IPS DF 4.7 (cell line): ENCODE measurements around the gene MID1IP1.

ENCODE experiments used
- DNase-seq: peaks from one replicate; pipeline ENCODE4 v3.0.0-alpha.2; 2013; ENCODE audit warnings: low spot score; ENCODE audit errors: extremely low read depth

MID1IP1 gene, protein sequence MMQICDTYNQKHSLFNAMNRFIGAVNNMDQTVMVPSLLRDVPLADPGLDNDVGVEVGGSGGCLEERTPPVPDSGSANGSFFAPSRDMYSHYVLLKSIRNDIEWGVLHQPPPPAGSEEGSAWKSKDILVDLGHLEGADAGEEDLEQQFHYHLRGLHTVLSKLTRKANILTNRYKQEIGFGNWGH

DNA sequence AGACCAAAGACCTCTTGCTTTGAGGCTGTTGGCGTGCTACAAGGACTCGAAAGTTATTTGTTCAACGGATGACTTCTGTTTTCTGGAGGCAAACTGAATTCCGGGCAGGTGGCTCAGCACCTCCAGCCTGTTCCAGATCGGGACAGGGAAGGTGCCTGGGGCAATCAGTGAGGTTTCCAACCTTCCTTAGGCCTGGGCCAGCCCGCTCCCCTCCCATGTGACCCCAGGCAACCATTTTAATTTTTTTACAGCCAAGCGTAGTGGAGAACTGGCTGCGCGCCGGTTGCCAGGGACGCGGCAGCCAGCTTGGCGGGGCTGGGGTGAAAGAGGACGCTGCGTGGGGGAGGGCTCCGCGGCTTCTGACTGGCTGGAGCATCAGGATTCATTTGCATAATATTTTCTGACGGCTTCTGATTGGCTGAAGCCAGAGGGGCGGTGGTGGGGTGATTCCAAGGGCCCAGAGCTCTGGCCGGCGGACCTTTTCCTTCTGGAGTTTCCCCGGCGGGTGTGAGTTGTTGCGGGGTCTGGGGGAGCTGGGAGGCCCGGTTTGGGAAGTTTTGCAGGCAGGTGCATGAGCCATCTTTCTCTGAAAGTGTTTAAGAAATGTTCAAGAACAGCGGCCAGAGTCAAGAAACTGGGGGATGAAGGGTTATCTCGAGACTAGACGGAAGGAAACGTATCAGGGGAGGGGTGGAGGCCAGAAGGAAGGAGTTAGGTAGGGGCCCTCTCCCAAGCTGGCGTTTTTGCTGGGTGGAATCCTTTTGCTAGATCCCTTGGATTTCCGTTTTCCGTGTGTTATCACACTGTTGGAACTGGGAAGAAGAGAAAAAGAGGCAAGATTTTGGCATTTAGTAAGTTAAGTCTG, at the start of gene MID1IP1:
Gene MID1IP1 (plus strand): TSS at position 479 of the 865 bp plus-strand sequence. CDS start 3,488 bp downstream, outside the sequence.
- no peak for DNase-seq

DNA sequence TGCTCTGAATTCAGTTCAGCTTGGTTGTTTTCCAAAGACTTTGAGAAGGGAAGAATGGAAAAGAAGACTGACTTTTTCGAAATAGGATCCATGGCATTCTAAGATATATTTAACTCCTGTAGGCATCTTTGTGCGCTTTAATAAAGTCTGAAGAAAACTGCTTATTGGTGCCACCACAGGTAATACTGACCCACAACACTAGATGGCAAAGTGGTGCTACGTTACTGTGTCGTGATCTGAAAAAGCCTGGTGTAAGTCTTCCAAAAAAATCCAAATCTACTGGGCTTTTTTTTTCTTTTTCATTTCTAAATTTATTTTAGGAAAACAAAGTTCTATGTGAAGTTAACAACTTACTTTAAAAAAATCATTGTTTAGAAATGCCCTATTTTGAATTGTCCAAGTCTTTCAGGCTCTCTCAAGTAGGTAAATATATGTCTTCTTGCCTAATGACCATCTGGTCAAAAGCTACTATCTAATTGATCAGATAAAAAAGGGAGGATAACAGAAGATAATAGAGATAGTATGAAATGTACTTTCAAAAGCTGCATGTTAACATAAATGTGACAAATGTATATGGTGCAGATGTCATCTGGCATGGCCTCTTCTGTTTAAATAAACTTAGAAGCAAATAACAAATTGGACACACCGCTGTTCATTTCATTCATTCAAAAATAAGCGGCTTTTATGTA, 47.0 kb upstream of the MID1IP1 start:
- DNase-seq: no peak

DNA sequence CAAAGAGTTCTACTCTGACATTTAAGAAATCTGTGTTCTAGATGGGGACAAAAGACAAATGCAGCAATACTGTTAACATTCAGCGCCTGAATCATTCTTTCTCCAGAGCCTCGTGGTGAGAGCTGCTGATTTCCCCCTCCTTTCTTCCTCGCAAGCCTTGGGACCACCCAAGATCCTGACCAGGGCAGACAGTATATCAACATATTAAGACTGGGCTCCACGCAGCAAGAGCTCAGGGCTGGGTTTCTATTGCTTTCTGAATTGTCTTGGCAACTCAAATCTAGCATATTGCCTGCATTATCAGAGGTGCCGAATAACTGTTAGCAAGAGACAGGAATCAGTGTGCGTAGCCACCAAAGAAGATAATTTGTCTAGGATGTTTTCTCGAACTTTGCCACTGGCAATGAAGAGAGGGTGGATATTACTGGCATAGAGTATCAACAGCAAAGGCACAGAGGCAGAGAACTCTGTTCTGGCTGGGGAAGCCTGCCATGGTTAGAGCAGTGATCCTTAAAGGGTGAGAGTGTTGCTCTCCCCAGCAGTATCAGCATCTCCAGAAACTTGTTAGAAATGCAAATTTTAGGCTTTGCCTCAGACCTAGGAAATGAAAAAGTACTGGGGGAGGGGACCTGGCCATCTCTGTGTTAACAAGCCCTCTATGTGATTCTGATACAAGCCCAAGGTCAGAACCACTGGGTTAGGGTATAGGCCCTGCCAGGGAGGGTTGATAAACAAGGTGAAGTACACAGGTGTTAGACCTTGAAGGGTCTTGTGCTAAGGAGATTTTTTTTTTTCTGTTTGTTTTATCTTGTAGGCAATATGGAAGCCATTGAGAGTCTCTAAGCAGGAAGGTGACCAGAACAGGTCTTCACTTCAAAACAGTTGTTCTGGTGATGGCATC, 46.2 kb upstream of the MID1IP1 start:
- no peak for DNase-seq

DNA sequence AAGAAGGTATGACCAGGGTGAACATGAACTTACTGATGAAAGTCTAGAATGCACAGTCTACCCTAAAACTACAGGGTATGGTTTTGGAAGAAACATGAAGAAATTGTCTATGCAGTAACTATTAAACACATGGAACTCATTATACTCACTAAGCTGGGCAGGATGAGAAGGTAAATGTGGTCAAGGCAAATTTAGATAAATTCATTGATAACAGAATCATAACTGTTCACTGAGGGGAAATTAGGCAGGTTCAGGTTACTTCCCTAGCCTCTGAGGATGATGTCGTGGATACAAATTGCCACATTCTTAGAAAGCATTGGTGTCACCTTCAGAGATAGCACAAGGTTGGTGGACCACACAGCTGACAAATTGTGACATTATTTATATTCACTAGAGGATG, 40.4 kb upstream of the MID1IP1 start:
- no peak for DNase-seq

DNA sequence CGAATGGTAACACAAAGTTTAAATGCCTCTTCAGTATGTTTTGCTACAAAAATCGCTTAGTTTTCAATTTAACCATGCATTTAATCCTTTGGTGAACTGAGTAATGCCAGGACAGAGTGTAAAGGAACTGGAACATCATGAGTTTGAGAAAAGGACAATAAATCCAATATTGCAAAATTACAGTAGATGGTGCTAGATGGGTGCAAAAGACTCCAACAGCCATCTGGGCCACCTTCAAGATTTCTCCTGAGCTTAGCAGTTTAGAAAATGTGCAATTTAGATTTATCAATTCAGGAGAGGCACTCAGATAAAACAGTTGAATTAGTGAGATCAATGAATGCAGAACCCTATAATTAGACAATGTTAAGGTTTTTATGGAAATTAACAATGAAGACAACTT, 33.2 kb upstream of the MID1IP1 start:
- no peak for DNase-seq

DNA sequence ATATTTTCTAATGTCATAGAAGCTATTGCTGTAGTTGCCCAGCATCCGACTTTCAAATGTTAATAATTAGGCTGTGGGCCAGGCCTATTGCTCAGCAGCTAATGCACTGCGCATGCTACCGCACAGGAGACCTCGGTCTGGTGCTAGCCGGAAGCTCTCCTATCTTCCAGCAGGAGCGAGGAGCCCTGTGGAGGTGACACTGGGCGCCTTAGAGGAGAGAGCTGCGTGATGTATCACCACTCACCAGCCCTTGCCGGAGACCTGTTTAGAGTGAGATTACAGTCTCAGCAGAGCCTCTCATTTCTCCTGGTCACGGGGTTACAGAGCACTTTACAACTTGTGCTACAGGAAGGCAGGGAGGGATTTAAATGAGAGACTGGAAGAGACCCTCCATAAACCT, 31.1 kb upstream of the MID1IP1 start:
- no peak for DNase-seq

DNA sequence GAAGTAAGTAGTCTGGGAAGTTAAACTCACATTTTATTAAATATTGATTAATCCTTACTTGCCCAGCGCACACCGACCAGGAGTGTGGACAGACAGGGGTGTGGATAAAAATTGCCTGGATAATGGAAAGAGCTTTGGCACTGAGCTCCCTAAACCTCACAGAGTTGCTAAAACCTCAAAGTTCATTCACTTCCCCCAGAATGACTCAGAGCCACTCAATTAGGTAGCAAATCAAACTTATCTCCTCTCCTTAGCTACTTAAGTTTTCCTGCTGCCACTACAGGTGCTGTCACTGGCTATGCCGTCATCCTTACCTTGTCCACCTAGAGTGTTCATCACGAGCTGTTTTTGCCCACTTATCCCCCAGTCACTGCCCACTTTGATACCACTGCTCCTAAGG, 27.0 kb upstream of the MID1IP1 start:
- DNase-seq: no peak

DNA sequence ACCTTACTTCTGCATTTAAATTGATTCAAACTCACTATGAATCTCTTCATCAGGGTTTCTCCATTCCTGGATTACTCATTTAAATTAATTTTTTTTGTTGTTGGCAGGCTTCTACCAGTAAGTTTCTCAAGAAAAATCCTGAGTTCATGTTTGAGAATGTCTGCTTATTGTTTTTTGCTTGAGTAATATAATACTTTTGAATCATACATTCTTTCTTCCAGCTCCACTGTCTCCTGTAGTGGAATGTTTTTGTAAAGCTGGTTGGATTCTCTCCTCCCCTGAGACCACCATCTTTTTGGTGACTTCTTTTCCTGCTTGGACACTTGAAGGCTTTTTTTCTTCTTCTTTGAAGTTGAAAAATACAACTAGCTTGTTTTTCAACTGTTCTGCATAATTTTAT, 4.3 kb upstream of the MID1IP1 start:
- no peak for DNase-seq

DNA sequence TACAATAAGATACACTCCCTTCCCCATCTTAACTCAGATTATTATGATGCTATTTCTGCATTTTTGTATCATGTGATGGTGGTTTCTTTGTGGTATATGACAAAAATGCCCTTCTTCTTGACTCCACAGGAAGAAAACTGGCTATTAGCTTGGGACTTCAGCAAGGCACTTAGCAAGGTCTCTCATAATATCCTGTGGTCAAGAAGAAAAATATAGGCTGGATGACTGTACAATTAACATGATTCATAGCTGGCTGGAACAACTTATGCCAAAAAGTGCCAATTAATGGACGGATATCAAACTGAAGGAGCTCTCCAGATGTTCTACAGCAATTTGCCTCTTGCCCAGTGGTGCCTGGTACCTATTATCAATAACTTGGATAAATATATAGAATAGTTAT, 2.3 kb upstream of the MID1IP1 start:
- no peak for DNase-seq

DNA sequence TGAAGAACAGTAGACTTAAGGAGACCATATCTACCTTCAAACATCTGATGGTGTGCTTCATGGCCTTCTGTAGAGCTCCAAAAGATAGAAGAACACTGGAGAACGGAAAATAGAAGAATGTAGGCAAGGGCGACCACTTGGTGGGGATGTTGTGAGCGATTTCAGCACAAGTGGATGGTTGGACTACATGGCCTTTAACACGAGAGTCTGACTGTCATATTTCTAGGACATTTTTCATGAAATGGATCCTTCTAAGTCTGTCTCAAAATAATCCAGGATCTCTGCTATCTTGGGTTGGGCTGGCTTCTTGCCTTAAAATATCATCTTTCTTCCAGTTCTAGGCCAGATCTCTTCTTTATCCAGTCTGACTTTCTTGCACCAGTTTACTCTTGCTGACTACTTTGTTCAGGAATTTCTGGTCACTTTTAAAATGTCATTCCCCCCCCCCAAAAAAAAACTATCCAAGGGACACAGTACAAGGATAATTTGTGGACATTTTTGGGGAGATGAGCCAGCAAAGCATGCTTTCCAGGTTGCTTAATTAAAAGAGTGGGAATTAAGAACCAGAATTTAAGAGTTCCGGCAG, 1.2 kb upstream of the MID1IP1 start:
- DNase-seq: no peak

DNA sequence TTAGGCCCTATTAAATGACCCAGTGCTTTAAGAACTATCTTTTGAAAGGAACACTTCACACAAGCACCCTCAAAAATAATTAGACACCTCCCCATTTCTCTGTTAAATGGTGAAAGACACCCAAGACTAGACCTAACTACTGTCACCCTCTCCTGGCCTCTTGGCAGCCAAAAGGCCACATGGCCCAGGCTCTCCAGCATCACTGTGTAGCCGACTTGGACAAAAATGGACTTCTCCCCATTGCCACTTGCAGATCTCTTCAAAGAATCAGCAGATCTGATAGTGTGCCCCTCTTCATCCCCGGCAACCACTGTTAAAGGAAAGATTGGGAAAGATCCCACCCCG, 2.0 kb downstream of the MID1IP1 start:
- no peak for DNase-seq

DNA sequence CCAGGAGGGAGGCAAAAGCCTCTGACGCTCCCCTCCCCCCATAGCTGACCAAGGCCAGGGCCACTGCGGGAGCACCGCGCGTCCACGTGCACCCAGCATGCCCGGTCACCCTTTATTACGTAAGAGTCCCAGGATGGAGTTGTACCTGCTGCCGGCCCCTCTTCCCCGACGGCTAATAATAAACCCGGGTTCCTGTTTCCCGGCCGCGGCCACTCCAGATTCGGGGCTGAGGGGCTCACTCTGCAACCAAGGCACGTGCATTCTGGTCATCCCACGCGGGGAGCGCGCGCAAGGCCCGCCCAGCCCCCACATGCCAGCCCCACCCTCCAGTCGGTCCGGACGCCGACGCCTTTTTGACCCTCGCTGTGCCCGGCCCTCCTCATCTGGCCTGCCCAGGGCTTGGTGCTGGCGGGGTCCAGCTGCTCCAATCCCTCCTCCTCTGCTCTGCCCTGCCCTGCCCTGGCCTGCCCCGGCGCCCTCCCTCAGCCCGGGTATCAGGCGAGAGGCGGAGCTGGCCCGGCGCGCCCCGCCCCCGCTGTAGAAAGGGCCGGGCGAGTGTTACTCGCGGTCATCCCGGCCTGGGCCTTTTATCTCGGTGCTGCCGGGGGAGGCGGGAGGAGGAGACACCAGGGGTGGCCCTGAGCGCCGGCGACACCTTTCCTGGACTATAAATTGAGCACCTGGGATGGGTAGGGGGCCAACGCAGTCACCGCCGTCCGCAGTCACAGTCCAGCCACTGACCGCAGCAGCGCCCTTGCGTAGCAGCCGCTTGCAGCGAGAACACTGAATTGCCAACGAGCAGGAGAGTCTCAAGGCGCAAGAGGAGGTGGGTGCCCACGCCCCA, 2.6 kb downstream of the MID1IP1 start:
- no peak for DNase-seq

DNA sequence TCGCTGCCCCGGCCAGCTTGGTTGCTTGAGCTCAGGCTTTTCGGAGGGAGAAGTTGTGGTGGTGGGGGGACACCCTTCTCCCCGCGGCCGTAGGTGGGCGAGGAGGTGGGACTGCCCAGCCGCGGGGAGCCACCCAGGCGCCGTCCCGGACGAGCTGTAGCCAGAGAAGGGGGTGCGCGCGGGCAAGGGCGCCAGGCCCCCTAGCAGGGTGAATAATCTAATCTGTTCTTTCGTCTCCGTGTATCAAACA, 3.1 kb downstream of the MID1IP1 start:
- no peak for DNase-seq

DNA sequence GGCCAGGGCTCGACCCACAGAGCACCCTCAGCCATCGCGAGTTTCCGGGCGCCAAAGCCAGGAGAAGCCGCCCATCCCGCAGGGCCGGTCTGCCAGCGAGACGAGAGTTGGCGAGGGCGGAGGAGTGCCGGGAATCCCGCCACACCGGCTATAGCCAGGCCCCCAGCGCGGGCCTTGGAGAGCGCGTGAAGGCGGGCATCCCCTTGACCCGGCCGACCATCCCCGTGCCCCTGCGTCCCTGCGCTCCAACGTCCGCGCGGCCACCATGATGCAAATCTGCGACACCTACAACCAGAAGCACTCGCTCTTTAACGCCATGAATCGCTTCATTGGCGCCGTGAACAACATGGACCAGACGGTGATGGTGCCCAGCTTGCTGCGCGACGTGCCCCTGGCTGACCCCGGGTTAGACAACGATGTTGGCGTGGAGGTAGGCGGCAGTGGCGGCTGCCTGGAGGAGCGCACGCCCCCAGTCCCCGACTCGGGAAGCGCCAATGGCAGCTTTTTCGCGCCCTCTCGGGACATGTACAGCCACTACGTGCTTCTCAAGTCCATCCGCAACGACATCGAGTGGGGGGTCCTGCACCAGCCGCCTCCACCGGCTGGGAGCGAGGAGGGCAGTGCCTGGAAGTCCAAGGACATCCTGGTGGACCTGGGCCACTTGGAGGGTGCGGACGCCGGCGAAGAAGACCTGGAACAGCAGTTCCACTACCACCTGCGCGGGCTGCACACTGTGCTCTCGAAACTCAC, 3.6 kb downstream of the MID1IP1 start:
- no peak for DNase-seq

DNA sequence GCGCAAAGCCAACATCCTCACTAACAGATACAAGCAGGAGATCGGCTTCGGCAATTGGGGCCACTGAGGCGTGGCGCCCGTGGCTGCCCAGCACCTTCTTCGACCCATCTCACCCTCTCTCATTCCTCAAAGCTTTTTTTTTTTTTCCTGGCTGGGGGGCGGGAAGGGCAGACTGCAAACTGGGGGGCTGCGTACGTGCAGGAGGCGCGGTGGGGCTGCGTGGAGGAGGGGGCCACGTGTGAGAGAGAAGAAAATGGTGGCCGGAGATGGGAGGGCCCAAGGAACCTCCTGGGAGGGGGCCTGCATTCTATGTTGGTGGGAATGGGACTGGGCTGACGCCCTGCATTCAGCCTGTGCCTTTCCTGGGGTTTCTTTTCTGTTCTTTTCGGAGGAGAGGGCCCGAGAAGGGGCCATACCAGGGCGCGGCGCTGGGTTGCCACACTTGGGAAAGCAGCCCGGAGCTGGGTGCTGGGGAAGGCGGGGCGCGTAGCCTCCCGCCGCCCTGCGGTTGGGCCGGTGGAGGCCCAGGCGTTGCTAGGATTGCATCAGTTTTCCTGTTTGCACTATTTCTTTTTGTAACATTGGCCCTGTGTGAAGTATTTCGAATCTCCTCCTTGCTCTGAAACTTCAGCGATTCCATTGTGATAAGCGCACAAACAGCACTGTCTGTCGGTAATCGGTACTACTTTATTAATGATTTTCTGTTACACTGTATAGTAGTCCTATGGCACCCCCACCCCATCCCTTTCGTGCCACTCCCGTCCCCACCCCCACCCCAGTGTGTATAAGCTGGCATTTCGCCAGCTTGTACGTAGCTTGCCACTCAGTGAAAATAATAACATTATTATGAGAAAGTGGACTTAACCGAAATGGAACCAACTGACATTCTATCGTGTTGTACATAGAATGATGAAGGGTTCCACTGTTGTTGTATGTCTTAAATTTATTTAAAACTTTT, 4.5 kb downstream of the MID1IP1 start:
- DNase-seq: no peak

DNA sequence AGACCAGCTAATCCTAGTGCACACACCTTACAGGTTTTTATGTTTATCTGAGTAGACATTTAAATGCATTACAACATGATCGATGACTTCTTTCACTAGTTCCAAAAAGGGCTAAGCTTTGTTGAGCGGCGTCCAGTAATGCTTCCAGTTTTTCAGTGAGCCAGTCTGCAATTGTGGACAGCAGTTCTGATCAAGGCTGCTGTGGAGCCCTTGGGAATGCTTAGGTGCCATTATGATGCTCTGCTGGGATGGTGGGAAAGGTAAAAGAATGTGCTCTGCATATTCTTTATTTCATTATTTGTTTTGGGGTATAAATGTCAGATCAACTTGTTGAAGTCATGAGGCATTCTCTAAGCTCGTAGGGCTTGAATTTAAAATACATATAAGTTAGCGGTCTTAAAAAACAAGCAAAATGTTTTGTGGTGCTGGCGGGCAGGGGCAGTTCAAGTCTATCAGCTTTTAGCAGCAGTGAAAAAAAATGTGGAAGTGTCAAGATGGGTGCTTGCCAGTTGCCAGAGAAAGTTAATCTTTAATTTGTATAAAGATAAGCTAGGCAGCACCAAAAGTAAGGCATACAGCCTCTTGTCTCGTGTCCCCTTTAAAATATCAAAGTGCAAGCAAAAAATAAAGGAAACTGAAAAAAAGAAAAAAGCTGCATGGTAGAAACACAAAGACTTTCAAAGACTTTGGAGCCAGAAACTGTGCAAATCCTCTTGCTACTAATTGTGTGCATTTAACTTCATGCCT, 5.8 kb downstream of the MID1IP1 start:
- no peak for DNase-seq

DNA sequence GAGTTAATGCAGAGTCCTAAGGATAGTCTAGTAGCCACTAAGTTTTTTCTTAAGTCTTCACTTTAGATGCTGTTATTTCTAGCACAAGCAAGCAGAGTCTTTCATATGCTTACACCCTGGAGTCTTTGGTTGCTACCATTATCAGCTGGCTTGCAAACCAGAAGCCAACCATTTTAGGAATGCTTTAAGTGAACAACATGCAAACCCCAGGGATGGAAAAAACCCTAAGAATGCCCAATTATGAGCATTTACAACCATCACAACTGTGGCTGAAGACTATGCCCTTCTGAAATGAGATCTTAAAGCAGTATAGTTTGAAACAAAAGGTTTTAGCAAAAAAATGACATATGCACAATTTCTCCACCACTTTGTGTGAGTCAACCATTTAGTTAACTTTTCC, 6.6 kb downstream of the MID1IP1 start:
- no peak for DNase-seq
